HEK293T (cell line): ENCODE results near the gene CEACAM6.

Experiments
- CTCF ChIA-PET: fragments of 350-600 bp; formaldehyde crosslinking; extraction: SDS; loops from one replicate; lab custom pipeline; 2021; ENCODE audit warnings: antibody characterized with exemption, inconsistent platforms; lab: Yijun Ruan, JAX
- POLR2A ChIA-PET: fragments of 350-600 bp; formaldehyde crosslinking; extraction: SDS; loops from one replicate; lab custom pipeline; 2020; ENCODE audit warnings: antibody characterized with exemption, inconsistent platforms; lab: Yijun Ruan, JAX
- DNase-seq: peaks from one replicate; pipeline ENCODE4 v3.0.0; 2012; ENCODE audit warnings: mixed read lengths; ENCODE audit errors: extremely low spot score
- ARNT ChIP-seq: fragments of 450-650 bp; IDR thresholded peaks from 2 replicates; pipeline ENCODE4 v1.6.1; 2017; ENCODE audit warnings: mild to moderate bottlenecking
- BHLHE40 ChIP-seq: fragments of 450-650 bp; IDR thresholded peaks from 2 replicates; pipeline ENCODE4 v1.6.1; 2016; ENCODE audit warnings: mild to moderate bottlenecking, moderate library complexity, borderline replicate concordance
- CTBP1 ChIP-seq: fragments of 450-650 bp; IDR thresholded peaks from 2 replicates; pipeline ENCODE4 v1.6.1; 2016; ENCODE audit warnings: borderline replicate concordance
- ELF4 ChIP-seq: fragments of 450-650 bp; IDR thresholded peaks from 2 replicates; pipeline ENCODE4 v1.6.1; 2017; ENCODE audit warnings: antibody characterized with exemption
- FOXA1 ChIP-seq: fragments of 450-650 bp; IDR thresholded peaks from 2 replicates; pipeline ENCODE4 v1.6.1; 2016; ENCODE audit warnings: mild to moderate bottlenecking
- FOXK2 ChIP-seq: fragments of 450-650 bp; IDR thresholded peaks from 2 replicates; pipeline ENCODE4 v1.6.1; 2016; ENCODE audit warnings: mild to moderate bottlenecking
- FOXM1 ChIP-seq: fragments of 450-650 bp; IDR thresholded peaks from 2 replicates; pipeline ENCODE4 v1.6.1; 2017; ENCODE audit warnings: mild to moderate bottlenecking, borderline replicate concordance
- HDGF ChIP-seq: fragments of 450-650 bp; IDR thresholded peaks from 2 replicates; pipeline ENCODE4 v1.6.1; 2017; ENCODE audit warnings: antibody characterized with exemption, borderline replicate concordance
- L3MBTL2 ChIP-seq: fragments of 450-650 bp; conservative IDR thresholded peaks from 2 replicates; pipeline ENCODE4 v1.6.1; 2016; ENCODE audit warnings: mild to moderate bottlenecking
- LEF1 ChIP-seq: fragments of 450-650 bp; IDR thresholded peaks from 2 replicates; pipeline ENCODE4 v1.6.1; 2017; ENCODE audit warnings: mild to moderate bottlenecking, borderline replicate concordance
- NFRKB ChIP-seq: fragments of 450-650 bp; IDR thresholded peaks from 2 replicates; pipeline ENCODE4 v1.6.1; 2016; ENCODE audit warnings: mild to moderate bottlenecking, moderate library complexity
- SP1 ChIP-seq: fragments of 450-650 bp; IDR thresholded peaks from 2 replicates; pipeline ENCODE4 v1.6.1; 2017
- SUZ12 ChIP-seq: fragments of 450-650 bp; IDR thresholded peaks from 2 replicates; pipeline ENCODE4 v1.6.1; 2016; ENCODE audit warnings: mild to moderate bottlenecking
- TARDBP ChIP-seq: fragments of 450-650 bp; IDR thresholded peaks from 2 replicates; pipeline ENCODE4 v1.6.1; 2016
- ZNF384 ChIP-seq: fragments of 450-650 bp; IDR thresholded peaks from 2 replicates; pipeline ENCODE4 v1.6.1; 2016
- TF ChIP-seq, protein P1 (sequence below): fragments of 450-650 bp; IDR thresholded peaks from 2 replicates; pipeline ENCODE4 v1.6.1; 2016

CEACAM6 gene

DNA sequence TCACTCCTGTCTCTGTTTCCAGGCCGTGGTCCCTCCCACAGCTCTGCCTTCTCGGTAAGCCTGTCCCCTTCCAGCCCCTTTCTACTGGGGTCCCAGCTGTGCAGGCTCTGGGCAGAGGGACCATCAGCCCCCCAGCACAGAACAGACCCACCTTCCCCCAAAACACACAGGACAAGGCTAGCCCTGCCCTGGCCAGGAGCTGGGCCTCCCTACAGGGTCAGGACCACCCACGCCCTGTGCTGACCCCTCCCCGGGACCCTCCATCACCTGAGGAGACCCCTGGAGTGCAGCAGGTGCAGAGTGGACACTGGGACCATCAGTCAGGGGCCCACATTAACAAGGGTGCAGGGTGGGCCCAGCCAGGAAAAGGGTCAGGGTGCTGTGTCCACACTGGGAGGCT lies 55.0 kb downstream of the CEACAM6 start:
- ChIA-PET CTCF (no interaction called here), POLR2A (no interaction called here)
- no peak for TF ChIP-seq TARDBP
- TF ChIP-seq ZNF384 = no peak
- TF ChIP-seq SP1 = no peak
- TF ChIP-seq CTBP1 = no peak
- no peak for TF ChIP-seq NFRKB

DNA sequence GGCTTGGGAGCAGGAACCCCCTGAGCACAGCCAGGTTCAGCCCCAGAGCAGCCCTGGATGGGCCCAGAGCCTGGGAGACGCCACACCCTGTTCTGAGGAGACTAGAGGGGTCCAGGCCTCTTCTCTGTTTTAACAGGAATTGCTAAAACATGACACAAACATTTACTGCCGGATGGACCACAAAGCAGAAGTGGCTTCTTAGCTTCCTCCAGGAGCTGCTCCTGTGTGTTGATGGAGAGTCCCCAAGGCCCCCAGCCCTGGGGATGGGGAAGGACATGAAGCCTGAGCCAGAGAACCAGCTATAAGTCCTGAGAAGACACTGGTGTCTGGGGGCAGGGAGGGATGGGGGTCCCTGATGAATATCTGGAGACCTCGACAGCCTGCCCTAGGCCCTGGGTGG lies 55.7 kb downstream of the CEACAM6 start:
- ChIA-PET POLR2A (no interaction called here), CTCF (interaction anchor here (0.6 kb wide), 1 partner anchor 205 kb away, joined by 3 read pairs; no protein-coding TSS in a partner anchor)
- TF ChIP-seq ELF4 = no peak
- TF ChIP-seq ARNT = no peak
- no peak for TF ChIP-seq SP1
- no peak for TF ChIP-seq FOXM1
- TF ChIP-seq L3MBTL2 = no peak
- TF ChIP-seq FOXA1 = no peak
- TF ChIP-seq ZNF384 = no peak
- no peak for TF ChIP-seq CTBP1
- TF ChIP-seq LEF1 = no peak
- no peak for DNase-seq

More for the DNA sequence above, 55.0 kb downstream of the CEACAM6 start:
- no peak for DNase-seq

DNA sequence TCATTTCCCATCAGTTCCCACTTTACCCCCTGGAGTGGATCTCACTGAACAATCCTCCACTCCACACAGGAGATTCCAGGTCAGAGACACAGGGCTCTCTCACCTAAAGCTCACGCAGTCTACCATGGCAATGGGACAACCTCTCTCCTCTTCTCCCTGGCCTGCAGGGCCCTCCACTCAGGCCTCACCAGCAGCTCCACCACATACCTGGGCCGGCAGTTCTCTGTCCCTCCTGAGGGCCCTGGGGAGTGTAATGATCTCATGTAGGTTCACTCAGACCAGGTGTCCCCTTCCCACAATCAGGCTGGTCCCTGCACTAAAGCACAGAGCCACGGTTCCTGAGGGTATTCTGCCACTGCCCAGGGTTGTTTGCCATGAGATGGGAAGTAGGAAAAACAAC lies 56.7 kb downstream of the CEACAM6 start:
- CTCF ChIA-PET = interaction anchor here (1.0 kb wide), 1 partner anchor 19 kb away, joined by 3 read pairs; no protein-coding TSS in a partner anchor

DNA sequence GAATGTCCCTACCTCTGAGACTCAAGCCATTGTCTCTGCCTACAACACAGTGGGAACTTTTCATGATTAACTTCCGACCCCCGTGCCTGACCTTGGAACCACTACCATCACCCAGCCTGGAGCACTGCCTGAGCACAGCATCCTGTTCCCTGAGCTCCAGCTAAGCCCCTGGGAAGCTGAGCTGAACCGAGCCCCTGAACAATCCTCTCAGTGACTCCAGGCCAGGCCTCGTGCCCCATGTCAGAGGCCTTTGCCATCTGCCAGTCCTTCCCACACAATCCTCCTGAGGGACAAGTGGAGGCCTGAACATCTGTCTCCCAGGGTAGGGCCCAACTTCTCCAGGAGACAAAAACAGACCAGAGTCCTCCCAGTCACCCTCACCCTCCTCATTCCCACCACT lies 58.6 kb downstream of the CEACAM6 start:
- no peak for DNase-seq
- TF ChIP-seq LEF1 (no peak), SUZ12 (no peak), FOXA1 (no peak), ELF4 (no peak), FOXK2 (no peak), NFRKB (no peak), FOXM1 (no peak), BHLHE40 (no peak), ARNT (no peak), ZNF384 (no peak), TARDBP (no peak), SP1 (no peak), HDGF (no peak), L3MBTL2 (no peak), CTBP1 (no peak)
- TF ChIP-seq, protein P1, sequence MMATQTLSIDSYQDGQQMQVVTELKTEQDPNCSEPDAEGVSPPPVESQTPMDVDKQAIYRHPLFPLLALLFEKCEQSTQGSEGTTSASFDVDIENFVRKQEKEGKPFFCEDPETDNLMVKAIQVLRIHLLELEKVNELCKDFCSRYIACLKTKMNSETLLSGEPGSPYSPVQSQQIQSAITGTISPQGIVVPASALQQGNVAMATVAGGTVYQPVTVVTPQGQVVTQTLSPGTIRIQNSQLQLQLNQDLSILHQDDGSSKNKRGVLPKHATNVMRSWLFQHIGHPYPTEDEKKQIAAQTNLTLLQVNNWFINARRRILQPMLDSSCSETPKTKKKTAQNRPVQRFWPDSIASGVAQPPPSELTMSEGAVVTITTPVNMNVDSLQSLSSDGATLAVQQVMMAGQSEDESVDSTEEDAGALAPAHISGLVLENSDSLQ = no peak
- POLR2A ChIA-PET = no interaction called here
- CTCF ChIA-PET = interaction anchor here (0.5 to 1.0 kb wide), 2 partner anchors 20 to 23 kb away, joined by 3 read pairs; no protein-coding TSS in a partner anchor

More for the DNA sequence above, 56.7 kb downstream of the CEACAM6 start:
- TF ChIP-seq ZNF384 (no peak), FOXA1 (no peak), TARDBP (no peak), FOXK2 (no peak), FOXM1 (no peak), CTBP1 (no peak), HDGF (no peak), ELF4 (no peak), SUZ12 (no peak), NFRKB (no peak), L3MBTL2 (no peak), ARNT (no peak)
- TF ChIP-seq, protein P1 = no peak
- POLR2A ChIA-PET = no interaction called here
- no peak for DNase-seq

DNA sequence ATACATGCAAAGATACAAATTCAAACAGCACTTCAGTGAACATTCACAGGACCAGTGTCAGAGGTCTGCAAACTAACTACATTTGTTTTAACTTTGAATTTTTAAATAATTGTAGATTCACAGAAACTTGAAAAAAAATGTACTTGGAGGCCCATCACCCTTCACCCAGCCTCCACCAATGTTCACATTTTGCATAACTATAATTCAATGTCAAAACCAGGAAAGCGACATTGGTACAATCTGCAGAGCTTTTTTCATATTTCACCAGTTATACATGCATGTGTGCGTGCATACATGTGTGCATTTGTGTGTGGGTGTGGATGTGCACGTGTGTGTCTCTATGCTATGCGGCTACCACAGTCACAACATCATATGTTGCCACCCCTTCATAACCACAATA lies 60.0 kb downstream of the CEACAM6 start:
- no peak for DNase-seq
- ChIA-PET POLR2A (no interaction called here), CTCF (interaction anchor here (0.6 kb wide), 1 partner anchor 263 kb away, joined by 3 read pairs; no protein-coding TSS in a partner anchor)
- no peak for TF ChIP-seq ARNT
- TF ChIP-seq L3MBTL2 = no peak
- no peak for TF ChIP-seq SP1
- no peak for TF ChIP-seq ELF4
- TF ChIP-seq FOXK2 = no peak
- TF ChIP-seq BHLHE40 = no peak
- no peak for TF ChIP-seq FOXA1
- no peak for TF ChIP-seq FOXM1
- TF ChIP-seq, protein P1 = no peak
- no peak for TF ChIP-seq TARDBP
- TF ChIP-seq ZNF384 = no peak
- no peak for TF ChIP-seq CTBP1
- no peak for TF ChIP-seq LEF1
- TF ChIP-seq HDGF = no peak
- TF ChIP-seq NFRKB = no peak
- TF ChIP-seq SUZ12 = no peak

DNA sequence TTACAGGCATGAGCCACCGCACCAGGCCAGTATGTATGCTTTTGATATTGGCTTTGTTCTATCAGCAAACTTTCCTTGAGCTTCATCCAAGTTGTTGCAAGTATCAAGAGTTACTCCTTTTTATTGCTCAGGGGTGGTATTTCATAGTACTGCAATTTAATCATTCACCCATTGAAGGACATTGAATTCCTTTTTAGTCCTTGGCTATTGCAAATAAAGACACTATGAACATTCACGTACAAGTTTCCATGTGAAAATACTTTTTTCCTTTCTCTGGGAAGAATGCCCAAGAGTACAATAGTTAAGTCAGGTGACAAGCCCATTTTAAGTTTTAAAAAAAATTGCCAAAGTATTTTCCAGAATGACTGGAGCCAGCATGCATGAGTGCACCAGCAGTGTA lies 61.4 kb downstream of the CEACAM6 start:
- CTCF ChIA-PET = interaction anchor here (0.6 to 1.1 kb wide), 4 partner anchors 22 to 110 kb away, joined by 3 to 5 read pairs (median 4); no protein-coding TSS in a partner anchor

More for the DNA sequence above, 61.4 kb downstream of the CEACAM6 start:
- TF ChIP-seq FOXA1 (no peak), L3MBTL2 (no peak), SUZ12 (no peak), ZNF384 (no peak), HDGF (no peak), BHLHE40 (no peak), TARDBP (no peak), ARNT (no peak), CTBP1 (no peak), NFRKB (no peak), FOXK2 (no peak), SP1 (no peak)
- TF ChIP-seq, protein P1 = no peak
- POLR2A ChIA-PET = no interaction called here
- no peak for DNase-seq
